Stimulated activated CD4-positive, alpha-beta T cell treated with anti-CD3 and anti-CD28 coated beads, Interleukin-15, amount 100 ng/mL, for 1 hour (primary cell): ENCODE results near the gene EDC3.

Experiments used
- DNase-seq, 2 donors: peaks; one replicate each; pipeline ENCODE4 v3.0.0-alpha.2; 2020; ENCODE audit warnings: low read depth in 1 of 2, low spot score in 1 of 2

The EDC3 gene

GRCh38 chr15:74626752-74627692 lies 68.8 kb downstream of the EDC3 start:
- no peak for DNase-seq

- DNase-seq: no peak
Measured at GRCh38 chr15:74626336-74626735, 69.5 kb downstream of the EDC3 start.

- no peak for DNase-seq
Measured at GRCh38 chr15:74625693-74626092, 70.1 kb downstream of the EDC3 start.

GRCh38 chr15:74624020-74624602 lies 71.7 kb downstream of the EDC3 start:
- DNase-seq: no peak

- no peak for DNase-seq
Measured at GRCh38 chr15:74622758-74623157, 73.1 kb downstream of the EDC3 start.

- DNase-seq: no peak
Measured at GRCh38 chr15:74621936-74622335, 73.9 kb downstream of the EDC3 start.

GRCh38 chr15:74621546-74621920 lies 74.3 kb downstream of the EDC3 start:
- no peak for DNase-seq

DNA sequence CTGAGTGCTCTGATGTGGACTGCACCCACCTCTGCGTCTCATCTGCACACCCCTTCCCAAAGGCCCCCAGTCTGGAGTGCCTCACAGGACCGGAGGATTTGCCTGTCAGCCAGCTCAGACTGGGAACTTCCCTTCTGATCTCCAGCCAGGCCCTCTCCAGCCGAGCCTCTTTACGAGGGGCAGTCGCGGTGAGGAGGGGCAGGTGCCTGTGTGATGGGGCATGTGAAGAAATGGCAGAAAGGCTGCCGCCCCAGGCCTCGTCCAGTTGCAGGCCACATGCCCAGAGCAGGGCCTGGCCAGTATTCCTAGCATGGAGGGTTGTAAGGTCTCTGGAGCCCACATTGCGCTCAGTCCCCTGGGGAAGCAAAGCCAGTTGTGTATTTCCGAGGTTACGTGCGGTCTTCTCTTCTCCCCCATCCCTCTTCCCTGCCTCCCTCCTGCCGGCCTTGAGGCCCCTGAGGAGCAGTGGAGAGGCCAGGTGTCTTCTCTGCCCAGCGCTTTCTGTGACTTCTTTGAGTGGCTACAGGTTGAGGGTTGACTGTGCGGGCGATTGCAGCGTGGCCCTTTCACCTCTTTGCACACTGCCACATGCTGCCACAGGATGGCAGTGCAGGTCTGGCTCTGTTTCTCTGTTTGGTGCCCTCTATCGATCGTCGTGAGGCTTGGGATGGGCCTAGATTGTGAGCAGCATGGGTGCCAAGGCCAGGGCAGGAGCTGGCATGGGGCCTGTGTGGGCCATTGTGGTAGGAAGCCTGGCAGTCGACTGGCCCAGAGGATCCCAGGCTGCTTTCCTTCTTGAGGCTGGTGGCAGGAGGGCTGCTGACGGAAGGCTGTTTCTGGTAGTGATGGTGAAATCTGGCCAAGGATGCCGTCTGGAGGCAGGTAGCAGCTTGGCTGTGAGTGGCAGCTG lies 74.9 kb downstream of the EDC3 start:
- DNase-seq: peak; percentile 48 to 57

DNA sequence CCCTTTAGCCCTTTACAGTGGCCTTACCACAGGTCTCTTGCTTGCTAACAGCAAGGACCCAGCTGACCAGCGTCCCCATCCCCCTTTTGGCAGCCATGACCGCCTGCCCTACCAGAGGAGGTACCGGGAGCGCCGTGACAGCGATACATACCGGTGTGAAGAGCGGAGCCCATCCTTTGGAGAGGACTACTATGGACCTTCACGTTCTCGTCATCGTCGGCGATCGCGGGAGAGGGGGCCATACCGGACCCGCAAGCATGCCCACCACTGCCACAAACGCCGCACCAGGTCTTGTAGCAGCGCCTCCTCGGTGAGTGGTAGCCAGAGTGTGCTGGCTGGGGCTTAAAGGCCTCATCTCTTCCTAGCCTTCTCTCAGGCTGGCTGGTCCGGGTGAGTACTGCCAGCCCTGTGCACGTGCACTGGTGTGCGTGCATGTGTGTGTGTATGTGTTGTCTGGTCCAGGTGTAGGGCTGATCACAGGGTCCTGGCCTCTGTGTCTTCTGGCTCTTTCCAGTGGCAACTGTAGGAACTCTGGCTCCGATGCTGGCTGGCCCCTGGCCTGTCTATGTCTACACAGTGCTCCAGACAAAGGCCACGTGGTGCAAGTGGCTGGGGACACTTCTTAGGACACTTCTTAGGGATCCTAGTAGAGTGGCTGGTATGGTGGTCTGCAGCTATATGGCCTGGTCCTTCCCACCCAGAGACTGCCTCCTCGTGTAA lies 75.7 kb downstream of the EDC3 start:
- no peak for DNase-seq

DNA sequence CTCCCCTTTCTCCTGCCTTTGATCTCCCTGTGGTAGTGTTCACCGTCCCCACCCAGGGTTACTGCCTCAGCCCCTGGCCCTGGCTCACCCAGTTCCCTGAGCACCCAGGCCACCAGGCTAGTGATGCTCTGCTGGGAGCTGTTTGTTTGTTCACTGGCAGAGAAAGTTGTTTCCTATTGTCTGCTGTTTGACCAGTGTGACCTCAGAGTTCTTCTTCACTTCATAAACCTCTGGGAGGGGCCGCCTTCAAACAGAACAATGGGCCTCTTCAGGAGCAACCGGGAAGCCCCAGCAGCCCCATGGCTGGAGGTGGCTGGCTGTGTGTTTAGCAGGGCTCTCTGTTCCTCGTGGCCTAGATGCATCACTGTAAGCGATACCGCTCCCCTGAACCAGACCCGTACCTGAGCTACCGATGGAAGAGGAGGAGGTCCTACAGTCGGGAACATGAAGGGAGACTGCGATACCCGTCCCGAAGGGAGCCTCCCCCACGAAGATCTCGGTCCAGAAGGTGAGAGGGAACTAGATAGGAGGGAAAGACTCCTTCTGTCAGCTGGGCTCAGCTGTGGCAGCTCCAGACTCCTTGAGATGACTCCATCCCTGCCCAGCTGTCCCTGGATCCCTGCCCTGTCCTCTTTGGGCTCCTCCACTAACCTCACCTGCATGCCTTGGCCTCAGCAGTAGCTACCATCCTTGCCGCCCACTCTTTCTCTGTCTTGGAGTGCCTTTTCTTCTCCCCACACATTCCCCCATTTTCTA lies 76.8 kb downstream of the EDC3 start:
- no peak for DNase-seq

- no peak for DNase-seq
Measured at GRCh38 chr15:74616996-74617395, 78.8 kb downstream of the EDC3 start.

GRCh38 chr15:74616366-74616939 lies 79.4 kb downstream of the EDC3 start:
- DNase-seq: peak; percentile 40 to 47

DNA sequence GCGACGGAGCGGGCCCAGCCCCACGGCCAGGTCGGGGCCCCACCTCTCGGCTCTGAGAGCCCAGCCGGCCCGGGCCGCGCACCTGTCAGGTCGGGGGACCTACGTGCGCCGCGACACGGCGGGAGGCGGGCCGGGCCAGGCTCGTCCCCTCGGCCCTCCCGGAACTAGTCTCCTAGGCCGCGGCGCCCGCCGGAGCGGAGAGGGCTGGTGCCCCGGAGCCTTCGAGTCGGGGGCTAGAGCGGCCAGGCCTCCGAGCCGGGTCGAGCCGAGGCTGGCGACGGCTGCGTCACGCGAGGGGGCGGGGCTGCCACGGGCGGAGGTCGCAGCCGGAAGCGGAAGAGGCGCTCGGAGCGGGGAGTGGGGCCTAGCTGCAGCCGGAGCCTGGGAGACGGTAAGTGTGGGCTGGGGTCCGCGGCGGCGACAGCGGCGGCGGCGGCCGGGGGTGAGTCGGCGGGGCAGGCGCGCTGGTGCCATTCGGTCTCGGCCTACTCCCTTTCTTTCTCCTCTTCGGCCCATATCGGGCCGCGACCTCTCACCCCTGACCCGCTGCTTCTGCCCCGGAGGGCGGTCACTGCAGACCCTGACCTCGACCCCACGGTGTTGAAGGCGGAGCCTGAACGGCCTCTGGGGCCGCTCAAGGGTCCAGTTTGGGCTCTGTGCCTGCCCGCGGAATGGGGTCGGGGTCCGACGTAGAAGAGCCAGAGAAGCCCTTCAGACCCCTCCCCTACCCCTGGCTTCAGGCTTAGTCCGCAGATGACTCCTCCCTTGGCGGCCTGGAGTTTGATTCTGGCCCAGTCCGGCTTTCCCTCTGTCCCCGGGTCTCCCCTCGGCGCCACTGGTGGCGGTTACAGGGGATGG lies 80.1 kb downstream of the EDC3 start, which contains the start of gene CLK3:
TSS of gene CLK3 (plus strand) at position 329 of the 858 bp plus-strand sequence. CDS start 3,361 bp downstream, outside the sequence.
- peak; percentile 89 to 97 for DNase-seq

- DNase-seq: peak; percentile 86 to 88
Measured at GRCh38 chr15:74614744-74615507, 80.9 kb downstream of the EDC3 start.

DNA sequence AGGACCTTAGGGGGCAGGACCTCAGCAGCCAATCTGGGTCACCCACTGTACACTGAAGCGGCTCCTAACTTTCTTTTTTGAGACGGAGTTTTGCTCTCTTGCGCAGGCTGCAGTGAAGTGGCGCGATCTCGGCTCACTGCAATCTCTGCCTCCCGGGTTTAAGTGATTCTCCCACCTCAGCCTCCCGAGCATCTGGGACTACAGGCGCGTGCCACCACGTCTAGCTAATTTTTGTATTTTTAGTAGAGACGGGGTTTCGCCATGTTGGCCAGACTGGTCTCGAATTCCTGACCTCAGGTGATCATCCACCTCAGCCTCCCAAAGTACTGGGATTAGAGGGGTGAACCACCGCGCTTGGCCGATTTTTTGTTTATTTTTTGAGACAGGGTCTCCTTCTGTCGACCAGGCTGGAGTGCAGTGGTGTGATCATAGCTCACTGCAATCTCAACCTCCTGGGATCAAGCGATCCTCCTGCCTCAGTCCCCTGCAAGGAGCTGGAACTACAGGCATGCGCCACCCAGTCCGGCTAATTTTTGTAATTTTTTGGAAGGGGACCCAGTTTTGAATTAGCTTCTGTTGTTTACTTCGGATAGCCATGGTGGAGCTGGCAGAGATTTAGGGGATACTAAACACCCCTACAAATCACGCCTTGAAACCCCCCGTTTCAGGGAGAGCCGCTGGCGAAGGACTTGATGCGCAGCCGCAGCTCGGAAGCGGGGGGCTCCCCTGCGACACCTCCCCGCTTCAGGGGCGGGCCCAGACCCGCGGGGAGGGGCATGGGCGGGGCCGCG lies 81.7 kb downstream of the EDC3 start:
- DNase-seq: no peak

DNA sequence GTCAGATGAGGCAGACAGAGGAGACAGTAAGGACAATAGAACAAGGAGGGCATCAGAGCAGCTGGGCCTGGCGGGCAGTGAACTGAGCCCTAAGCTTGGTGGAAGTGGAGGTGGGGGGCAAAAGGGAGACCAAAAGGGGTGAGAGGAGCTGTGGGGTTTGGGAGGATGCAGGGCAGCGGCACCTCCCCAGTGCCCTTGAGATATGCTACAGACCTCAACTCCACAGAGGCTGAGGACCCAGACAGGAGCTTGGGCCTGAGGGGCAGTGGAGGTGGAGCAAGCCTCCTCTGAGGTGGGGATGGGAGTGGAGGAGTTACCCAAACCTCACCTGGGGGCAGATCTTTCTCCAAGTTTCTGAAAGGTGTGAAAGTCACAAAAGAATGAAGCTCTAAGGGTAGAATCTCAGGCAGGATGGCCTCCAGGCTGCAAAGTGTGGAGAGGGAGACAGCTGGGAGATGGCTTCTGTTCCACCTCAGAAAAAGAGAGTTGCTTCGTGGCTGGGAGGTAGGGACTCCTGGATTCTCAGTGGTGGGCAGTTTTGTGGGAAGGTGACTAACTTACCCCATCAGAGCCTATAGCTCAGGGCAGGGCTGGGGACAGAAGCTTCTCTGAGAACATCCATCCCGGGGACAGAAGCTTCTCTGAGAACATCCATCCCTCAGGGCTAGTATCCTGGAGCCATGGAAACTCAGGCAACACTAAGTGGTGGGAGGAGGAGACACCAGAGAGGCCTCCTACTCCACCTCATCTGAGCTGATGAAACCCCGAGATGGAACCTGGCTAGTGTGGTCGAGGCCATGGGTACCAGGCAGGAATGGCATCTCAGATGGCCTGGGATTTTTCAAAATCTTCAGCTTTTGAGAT lies 82.5 kb downstream of the EDC3 start:
- no peak for DNase-seq
